HG03354 (cell line): ENCODE results near the gene MOSPD3.

Experiments used
- ATAC-seq: cut with Tn5 transposase; IDR thresholded peaks from one replicate; pipeline ENCODE4 v1.9.1; 2021; ENCODE audit warnings: mild to moderate bottlenecking; ENCODE audit not compliant: unreplicated experiment, poor library complexity, severe bottlenecking

MOSPD3 gene

GRCh38 chr7:100614308-100614861 is 2.0 kb downstream of the MOSPD3 start:
- ATAC-seq, result no peak

DNA sequence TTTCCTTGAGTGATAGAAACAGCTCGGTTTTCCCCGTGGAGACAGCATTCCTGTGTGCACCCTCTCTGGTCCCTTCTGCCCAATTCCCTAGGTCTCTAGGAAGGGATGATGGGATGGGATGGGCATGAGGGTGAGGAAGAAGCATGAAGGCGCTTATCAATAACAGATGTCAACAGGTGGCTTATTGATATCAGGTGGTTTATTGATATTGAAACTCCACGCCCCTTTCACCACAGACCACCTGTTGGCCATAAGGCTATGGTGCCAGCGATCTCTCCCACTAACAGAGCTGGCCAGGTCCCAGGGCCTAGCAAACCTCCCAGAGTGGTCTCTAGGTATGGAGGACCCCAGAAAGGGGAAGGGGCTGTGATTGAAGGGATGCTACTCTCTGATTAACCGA is 7.9 kb downstream of the MOSPD3 start:
- ATAC-seq, result no peak

DNA sequence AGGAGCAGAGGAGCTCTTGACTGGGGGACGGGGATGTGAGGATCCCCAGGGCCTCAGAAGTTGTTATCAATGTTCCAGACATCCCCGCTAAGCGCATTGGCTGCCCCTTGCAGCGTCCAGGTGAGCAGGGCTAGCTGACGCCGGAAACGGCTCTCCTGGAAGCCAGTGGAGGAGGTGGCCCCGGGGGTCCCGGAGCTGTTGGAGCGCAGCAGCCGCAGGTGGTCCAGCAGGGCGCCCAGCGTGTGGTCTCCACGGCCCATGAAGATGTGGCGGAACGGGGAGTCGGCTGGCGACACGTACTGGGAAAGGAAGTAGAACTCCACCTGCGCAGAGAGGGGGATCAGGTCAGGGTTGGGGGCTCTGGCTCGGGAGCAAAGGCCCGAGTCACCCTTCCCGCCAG is 8.5 kb downstream of the MOSPD3 start:
- no peak for ATAC-seq

DNA sequence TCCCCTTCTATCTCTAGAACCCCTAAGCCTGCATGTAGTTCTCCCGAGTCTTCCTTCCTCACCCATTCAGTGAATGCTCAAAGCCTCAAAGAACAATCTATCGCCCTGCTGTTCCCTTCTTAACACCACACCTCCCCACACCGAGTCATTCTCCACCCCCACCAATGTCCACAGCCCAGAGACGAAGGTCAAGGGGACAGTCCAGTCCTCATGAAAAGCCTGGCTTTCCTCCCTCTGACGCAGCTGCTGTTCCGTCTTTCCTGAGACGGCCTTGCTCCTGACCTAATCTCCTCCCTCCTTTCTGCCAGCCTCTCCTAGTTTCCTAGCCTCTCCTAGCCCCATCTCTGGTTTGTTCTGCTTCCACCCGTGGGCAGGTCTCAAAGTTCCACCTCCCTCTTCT is 9.2 kb downstream of the MOSPD3 start:
- ATAC-seq, result no peak

- ATAC-seq, result no peak
Observed at GRCh38 chr7:100623951-100624824, 11.8 kb downstream of the MOSPD3 start.

DNA sequence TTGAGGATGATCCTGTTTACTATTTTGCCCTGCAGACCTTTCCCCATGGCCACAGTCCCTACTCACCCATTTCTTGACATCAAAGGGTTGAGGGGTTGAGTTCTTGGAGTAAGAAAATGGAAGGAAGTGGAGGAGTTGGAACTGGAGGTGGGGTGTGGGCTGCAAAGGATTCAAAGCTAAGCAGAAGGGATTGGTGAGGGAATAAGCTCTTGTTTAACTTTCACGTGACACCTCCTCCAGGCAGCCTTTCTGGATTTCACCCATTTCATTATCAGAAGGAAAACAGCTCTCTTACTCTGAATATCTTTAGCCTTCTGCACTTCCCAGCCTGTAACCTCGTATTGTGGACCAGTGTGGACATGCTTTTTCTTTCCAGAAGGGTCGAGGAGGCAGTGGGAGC is 13.7 kb downstream of the MOSPD3 start:
- ATAC-seq, result no peak

DNA sequence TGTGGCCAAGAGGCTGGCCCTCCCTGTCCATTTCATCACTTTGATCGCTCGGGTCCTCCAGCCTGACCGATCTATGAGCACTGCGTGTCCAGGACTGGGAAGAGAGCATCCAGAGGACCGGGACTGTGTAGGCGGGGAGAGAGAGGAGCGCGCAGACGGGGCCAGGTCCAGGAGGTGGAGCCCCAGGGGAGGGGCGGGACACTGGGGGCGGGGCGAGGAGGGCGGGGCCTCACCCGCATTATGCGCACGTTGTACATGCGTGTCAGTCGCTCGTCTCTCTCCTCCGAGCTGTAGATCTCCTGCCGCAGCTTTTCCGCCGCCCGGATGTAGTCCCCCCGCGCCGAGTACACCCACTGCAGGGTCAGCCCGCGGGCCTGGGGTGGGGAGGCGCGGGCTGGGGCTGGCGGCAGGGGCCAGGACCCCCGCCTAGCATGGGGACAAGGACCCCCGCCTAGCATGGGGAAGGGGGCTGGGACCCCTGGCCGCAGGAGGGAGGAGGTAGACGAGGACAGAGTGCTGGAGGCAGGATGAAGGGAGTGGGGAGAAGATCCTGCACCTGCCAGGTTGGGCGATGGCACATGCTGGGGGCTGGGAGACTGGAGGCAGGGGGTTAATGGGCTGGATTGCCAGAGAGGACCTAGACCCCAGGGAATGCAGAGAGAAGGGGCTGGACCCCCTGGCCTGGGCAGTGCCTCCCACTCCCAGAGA is 14.3 kb downstream of the MOSPD3 start:
- ATAC-seq, result peak; percentile 88

GRCh38 chr7:100627238-100627549 is 14.9 kb downstream of the MOSPD3 start:
- no peak for ATAC-seq

- no peak for ATAC-seq
Observed at GRCh38 chr7:100629117-100629716, 16.9 kb downstream of the MOSPD3 start.

DNA sequence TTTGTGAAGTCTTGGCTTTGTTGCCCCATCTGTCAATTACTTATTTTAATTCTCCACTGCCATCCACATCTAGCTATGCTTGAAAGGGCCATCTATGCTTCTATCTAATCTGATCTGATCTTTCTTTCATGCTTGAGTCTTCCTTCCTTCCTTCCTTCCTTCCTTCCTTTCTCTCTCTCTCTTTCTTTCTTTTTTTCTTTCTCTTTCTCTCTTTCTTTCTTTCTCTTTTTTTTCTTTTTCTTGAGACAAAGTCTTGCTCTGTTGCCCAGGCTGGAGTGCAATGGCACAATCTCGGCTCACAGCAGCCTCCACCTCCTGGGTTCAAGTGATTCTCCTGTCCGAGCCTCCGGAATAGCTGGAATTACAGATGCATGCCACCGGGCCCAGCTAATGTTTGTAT is 17.7 kb downstream of the MOSPD3 start:
- ATAC-seq, result no peak

DNA sequence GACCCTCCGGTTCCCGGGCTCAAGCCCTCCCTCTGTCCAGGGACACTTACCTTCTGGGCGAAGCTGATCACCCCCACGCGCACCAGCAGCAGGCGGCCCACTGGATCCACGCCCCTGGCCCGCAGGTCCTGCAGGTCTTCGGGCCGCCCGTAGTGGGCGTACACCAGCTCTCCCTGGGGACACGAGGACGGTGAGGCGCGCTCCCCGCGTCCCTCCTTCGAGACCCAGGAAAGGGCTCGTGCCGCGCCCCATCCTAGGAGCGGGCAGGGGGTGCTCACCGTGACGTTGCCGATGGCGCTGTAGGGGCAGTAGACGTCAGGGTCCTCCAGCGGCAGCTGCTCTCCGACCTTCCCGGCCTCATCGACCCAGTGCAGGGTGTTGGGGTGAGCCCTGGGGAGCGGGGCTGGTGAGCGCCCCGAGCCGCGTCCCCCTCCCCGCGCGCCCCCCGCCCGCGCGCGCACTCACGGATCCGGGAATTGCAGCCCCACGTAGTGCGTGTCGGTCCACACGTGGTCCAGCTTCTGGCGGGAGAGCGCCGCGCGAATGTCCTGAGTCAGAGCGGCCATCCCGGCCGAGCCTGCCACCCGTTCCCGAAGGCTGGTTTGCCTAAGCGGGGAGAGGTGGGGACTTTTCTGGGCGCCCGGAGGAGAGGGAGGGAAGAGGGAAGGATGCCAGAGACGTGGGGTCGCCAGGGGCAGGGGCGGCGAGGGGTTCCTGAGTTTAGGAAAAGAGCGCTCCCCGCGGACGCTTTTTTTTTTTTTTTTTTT is 20.8 kb downstream of the MOSPD3 start:
- no peak for ATAC-seq

GRCh38 chr7:100639995-100640516 is 27.7 kb downstream of the MOSPD3 start:
- ATAC-seq, result no peak

DNA sequence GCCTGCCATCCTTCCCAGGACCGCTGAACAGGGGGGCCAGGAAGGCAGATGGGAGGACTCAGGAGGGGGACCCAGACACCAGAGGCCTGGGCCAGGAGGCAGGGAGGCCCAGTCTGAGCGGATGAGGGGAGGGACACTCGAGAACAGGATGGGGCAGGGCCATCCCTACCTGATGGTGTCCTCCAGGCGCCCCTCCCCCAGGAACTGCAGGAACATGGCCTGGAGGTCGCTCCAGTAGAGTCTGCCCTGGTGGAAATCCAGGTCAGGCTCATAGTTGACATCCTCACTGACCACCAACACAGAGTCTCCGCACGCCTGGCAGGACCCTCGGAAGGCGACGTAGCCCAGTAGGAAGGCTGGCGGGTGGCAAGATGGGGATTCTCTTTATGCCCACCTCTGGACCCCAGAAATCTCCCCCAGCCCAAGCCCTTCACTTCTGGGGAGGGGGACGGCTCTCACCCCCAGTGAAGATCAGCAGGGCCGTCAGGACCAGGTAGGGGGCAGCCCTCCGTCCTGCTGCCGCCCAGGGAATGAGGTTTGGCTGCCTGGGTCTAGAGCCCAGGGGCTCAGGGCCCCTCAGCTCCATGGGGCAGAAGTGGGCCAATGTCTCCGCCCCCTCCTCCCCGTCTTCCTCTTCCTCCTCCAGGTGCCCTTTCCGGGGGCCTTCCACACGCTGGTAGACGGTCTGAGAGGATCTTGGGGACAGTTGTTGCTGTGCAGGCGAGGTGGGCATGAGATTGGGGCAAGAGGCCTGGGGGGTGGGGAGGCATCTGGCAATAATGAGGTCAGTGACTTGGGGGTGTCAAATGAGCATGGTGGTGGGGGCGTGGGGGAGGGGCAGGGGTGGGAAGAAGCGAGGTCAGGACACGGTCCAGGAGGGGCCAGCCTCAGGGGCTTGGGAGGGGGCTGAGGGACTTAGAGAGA is 28.4 kb downstream of the MOSPD3 start:
- ATAC-seq, result no peak

- no peak for ATAC-seq
Observed at GRCh38 chr7:100641463-100641859, 29.1 kb downstream of the MOSPD3 start, which contains the start of gene TFR2. Gene TFR2, minus strand, starts transcription at chr7:100641552. Its CDS starts 43 bp downstream, at chr7:100641509.

DNA sequence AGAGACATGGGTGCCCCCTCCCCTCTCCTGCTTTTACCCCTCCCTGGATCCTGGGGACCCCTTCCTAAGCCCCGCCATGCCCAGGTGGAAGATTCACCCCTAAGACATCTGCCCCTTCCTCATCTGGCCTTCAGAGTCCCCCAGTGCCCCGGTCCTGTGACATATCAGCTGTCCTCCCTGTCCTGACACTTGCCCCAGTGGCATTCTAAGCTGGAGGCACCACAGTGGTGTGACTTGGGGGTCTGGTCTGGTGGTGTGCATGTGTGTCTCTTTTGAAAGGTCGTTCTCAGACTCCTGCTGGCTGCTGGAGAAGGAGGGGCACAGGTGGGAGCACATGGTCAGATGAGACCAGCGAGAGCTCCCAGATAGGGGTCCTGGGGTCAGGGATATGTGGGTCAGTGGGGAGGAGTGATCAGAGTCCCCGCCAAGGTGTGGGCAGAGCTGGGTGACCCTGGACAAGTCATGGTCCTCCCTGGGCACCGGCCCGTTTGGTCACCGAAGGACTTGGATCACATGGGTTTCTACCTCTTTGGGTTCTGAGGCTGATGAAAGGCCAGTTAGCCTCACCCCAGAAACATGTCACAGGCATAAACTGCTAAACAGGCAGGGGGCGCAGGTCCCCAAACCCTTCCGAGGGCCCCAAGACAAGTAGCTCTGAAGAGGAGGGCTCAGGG is 29.7 kb downstream of the MOSPD3 start:
- no peak for ATAC-seq

DNA sequence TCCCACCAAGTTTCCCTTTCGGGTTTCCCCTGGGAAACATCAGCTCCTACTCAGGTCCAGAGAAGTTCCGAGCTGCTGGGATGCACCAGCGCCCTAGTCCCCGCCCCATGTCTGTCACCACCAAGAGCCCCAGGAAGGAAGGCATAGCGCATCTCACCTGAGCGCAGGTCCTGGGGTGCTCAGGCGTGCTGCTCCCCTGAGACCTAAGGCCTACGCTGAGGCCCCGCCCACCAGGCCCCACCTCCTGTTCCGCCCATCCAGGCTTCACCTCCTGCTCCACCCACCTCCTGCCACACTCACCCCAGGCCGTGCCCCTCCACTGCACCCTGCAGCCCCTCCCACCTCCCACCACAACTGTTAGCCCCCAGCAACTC is 30.2 kb downstream of the MOSPD3 start:
- ATAC-seq, result no peak

DNA sequence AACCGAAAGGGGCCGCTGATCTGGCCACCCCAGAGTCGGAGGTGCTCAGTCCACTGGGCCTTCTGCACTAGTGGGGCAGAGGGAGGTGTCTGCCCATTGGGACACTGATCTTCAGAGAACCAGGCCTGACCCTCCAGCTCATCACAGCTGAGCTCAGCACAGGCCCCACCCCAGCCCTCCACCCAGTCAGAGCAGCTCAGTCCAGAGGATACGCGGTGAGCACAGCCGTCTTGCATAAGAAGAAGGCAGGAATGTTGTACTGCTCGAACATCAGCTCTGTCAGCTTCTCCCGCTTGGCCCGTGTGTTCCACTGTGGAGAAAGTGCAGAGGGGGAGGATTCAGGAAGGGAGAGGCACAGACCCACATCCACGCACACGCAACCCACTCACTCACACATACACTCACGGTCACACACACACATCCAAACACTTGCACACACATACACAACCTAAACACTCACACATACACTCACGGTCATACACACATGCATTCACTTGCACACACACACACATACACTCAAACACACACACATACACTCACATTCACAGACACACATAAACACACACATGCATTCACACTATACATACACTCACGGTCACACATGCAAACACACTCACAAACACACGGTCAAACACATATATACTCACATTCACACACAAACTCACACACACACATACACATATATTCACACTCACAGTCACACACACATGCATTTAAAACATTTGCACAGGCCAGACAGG is 37.7 kb downstream of the MOSPD3 start:
- no peak for ATAC-seq
